Activated CD4-positive, alpha-beta memory T cell treated with anti-CD3 and anti-CD28 coated beads for 36 hours (primary cell): ENCODE results near the gene SACM1L. TPM values are rescaled to one million over a fixed set of nuclear protein-coding genes. Genes with fewer than 3 reads are reported as not detected.

Experiments
- CTCF ChIA-PET: fragments of 350-600 bp; sonication (Branson Sonifier 250); formaldehyde crosslinking; loops from one replicate; lab custom pipeline; 2021; ENCODE audit warnings: antibody characterized with exemption, inconsistent platforms; lab: Charles Lee
- POLR2A ChIA-PET: fragments of 350-600 bp; sonication (Branson Sonifier 250); formaldehyde crosslinking; loops from one replicate; lab custom pipeline; 2021; ENCODE audit warnings: antibody characterized with exemption; lab: Charles Lee
- DNase-seq: peaks from one replicate; pipeline ENCODE4 v3.0.0-alpha.2; 2020
- H3K27ac Mint-ChIP-seq: one replicate; pipeline ENCODE4 v1.8.0; 2021; ENCODE audit warnings: mixed read lengths
- H3K27me3 Mint-ChIP-seq: one replicate; pipeline ENCODE4 v1.8.0; 2021; ENCODE audit warnings: mixed read lengths
- H3K36me3 Mint-ChIP-seq: one replicate; pipeline ENCODE4 v1.8.0; 2021; ENCODE audit warnings: mixed read lengths
- H3K4me1 Mint-ChIP-seq: one replicate; pipeline ENCODE4 v1.8.0; 2021; ENCODE audit warnings: low read depth, mixed read lengths
- H3K4me3 Mint-ChIP-seq: one replicate; pipeline ENCODE4 v1.8.0; 2021; ENCODE audit warnings: mild to moderate bottlenecking, mixed read lengths
- H3K9me3 Mint-ChIP-seq: one replicate; pipeline ENCODE4 v1.8.0; 2021; ENCODE audit warnings: mixed read lengths
- intact Hi-C: fragments of 100-400 bp; cut with micrococcal nuclease; formaldehyde crosslinking; loops from one replicate; pipeline ENCODE4 v1.15.1; 2023
- total RNA-seq, 2 experiments: library from RNA; stranded (reverse); gene quantifications; one replicate each; pipeline ENCODE4 v1.2.3, GENCODE V29; 2021

The SACM1L gene
- total RNA-seq, 2 experiments from 2014 or later: 64.3 to 71.2 TPM

GRCh38 chr3:45794660-45795059 is 105.5 kb downstream of the SACM1L start:
- Mint-ChIP-seq H3K4me1 (peaks cover 6% of the 10 kb centered on the region), H3K27ac (no peak overlapping the region), H3K9me3 (peaks cover 10% of the 10 kb centered on the region), H3K27me3 (peaks cover 54% of the 10 kb centered on the region), H3K36me3 (peaks cover 3% of the 10 kb centered on the region), H3K4me3 (no peak overlapping the region)
- intact Hi-C loops: no loop called here
- ChIA-PET POLR2A (no interaction called here), CTCF (interaction anchor here (0.8 to 1.4 kb wide), 2 partner anchors 79 to 134 kb away, joined by 3 read pairs; no protein-coding TSS in a partner anchor)
- no peak for DNase-seq

Other genes with a start within 250 kb of the SACM1L start
- 10 to 100 TPM; 20.4 to 20.7 TPM for gene LIMD1, start 94.6 kb upstream of the SACM1L start, total RNA-seq
- gene SLC6A20, start 107.1 kb downstream of the SACM1L start, total RNA-seq: not detected
- 1 to 10 TPM; 3.9 to 6.4 TPM for gene LZTFL1, start 152.7 kb downstream of the SACM1L start, total RNA-seq
- not detected for gene CCR9, start 197.1 kb downstream of the SACM1L start, total RNA-seq